Fibroblast of mammary gland (primary cell): ENCODE results near the gene ARHGEF28.

Experiments
- DNase-seq: peaks from one replicate; pipeline ENCODE4 v3.0.0-alpha.2; 2010; ENCODE audit warnings: low read depth
- H3K4me3 ChIP-seq: 2 replicates; pipeline ENCODE4 v1.5.1; 2011; ENCODE audit warnings: low read depth, mild to moderate bottlenecking, low read length, moderate library complexity; ENCODE audit not compliant: control insufficient read depth
- TF ChIP-seq, protein P1 (sequence below): conservative IDR thresholded peaks from 2 replicates; pipeline ENCODE4 v1.5.1; 2011; ENCODE audit warnings: low read depth, low read length, inconsistent platforms; ENCODE audit not compliant: control insufficient read depth, insufficient read depth

ARHGEF28 gene

DNA sequence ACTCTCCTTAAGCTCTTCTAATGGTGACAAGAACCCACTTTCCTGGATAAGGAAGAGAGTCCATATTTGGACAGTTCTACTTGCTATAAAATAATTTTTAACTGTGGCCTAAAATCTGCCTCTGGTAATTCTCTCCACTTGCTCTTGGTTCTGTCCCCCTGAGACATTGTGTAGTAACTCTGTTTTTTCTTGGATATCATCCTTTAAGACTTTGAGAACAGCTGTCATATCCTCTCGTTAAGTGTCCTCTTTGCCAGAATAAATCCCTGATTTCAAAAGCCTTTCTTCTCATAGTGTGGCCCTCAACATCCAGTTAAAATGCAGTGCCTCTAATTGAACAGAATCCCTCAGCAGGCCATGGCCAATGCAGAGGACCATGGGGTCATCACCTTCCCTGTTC is 101.5 kb downstream of the ARHGEF28 start:
- TF ChIP-seq, protein P1, sequence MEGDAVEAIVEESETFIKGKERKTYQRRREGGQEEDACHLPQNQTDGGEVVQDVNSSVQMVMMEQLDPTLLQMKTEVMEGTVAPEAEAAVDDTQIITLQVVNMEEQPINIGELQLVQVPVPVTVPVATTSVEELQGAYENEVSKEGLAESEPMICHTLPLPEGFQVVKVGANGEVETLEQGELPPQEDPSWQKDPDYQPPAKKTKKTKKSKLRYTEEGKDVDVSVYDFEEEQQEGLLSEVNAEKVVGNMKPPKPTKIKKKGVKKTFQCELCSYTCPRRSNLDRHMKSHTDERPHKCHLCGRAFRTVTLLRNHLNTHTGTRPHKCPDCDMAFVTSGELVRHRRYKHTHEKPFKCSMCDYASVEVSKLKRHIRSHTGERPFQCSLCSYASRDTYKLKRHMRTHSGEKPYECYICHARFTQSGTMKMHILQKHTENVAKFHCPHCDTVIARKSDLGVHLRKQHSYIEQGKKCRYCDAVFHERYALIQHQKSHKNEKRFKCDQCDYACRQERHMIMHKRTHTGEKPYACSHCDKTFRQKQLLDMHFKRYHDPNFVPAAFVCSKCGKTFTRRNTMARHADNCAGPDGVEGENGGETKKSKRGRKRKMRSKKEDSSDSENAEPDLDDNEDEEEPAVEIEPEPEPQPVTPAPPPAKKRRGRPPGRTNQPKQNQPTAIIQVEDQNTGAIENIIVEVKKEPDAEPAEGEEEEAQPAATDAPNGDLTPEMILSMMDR = no peak
- no peak for DNase-seq
- H3K4me3 ChIP-seq = no peak overlapping the region

DNA sequence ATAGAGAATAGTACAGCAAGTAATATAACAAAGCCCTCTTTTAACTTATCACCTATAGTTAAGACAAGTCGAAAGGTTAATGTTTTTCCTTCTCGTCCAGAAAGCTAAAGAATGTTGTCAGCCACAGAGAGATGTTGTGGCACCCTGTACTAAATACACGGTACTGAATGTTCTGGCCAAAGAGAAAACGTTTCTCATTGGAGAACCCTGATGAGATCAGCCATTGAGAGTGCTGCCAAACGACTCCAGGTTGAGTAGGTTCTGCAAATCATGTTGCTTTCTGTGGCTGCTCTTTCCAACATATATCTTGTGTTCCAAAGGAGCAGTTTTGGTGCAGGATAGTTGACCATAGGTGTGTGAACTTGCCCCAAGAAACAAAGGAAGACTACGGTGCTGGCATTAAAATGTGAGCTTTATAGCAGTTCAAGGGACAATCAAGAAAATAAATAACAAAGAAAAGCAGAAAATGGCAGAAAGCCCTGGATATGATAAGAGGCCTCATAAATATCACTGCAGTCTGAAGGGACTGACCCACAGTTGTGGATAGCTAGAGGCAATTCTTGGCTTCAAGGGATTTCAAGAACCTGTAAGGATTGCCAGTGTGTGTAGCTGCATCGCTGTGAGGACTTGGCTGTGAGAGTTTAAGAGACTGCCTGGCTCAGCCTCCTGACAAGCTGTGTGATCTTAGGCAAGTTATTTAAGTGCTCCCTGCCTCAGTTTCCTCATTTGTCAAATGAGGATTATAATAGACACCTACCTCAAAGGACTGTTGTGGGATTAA is 102.7 kb downstream of the ARHGEF28 start:
- no peak overlapping the region for H3K4me3 ChIP-seq

DNA sequence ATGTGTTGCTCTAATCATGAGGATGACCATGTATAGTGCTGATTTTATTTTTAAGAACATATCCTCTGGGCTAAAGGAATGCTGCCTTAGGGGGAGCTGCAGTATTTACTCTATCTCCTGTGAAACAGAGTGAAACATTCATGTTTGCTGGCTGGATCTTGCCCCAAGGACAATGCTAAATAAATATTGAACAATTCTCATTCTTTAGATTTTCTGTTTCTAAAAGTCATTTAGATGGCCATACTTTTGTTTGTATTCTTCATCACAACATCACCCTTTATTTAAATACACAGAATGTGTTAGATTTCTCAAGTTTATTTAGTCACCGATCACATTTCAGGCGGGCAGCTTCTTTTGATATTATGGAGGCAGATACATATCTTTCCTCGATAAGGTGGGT is 103.3 kb downstream of the ARHGEF28 start:
- DNase-seq = no peak
- TF ChIP-seq, protein P1 = no peak
- no peak overlapping the region for H3K4me3 ChIP-seq

More for the DNA sequence above, 102.7 kb downstream of the ARHGEF28 start:
- TF ChIP-seq, protein P1 = no peak
- peak; percentile 37 for DNase-seq

DNA sequence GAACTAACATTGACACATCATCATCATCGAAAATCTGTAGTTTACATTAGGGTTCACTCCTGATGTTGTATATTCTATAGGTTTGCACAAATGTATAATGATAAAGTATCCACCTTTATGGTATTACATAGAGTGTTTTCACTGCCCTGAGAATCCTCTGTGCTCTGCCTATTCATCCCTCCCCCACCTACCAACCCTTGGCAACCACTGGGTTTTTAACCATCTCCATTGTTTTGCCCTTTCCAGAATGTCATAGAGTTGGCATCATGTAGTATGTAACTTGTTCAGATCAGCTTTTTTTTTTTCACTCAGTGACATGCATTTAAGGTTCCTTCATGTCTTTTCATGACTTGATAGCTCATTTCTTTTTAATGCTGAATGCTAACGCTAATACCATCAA is 106.0 kb downstream of the ARHGEF28 start:
- TF ChIP-seq, protein P1 = no peak
- no peak for DNase-seq
- no peak overlapping the region for H3K4me3 ChIP-seq

DNA sequence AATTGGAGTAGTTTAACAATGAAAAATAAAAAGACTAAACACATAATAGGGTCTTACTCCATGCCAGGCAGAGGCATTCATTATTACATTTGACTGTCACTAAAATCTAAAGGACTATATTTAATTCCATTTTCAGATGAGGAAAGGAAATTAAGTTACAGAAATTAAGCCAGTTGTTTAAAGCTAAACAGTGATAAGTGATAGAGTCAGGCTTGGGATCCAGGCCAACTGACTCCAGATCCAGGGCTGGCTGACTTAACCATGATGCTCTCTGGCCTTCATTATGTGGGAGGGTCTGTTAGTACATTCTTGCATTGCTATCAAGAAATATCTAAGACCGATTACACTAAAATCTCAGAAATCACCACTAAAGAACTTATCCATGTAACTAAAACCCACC is 107.2 kb downstream of the ARHGEF28 start:
- TF ChIP-seq, protein P1 = no peak
- peak; percentile 60 for DNase-seq
- no peak overlapping the region for H3K4me3 ChIP-seq

DNA sequence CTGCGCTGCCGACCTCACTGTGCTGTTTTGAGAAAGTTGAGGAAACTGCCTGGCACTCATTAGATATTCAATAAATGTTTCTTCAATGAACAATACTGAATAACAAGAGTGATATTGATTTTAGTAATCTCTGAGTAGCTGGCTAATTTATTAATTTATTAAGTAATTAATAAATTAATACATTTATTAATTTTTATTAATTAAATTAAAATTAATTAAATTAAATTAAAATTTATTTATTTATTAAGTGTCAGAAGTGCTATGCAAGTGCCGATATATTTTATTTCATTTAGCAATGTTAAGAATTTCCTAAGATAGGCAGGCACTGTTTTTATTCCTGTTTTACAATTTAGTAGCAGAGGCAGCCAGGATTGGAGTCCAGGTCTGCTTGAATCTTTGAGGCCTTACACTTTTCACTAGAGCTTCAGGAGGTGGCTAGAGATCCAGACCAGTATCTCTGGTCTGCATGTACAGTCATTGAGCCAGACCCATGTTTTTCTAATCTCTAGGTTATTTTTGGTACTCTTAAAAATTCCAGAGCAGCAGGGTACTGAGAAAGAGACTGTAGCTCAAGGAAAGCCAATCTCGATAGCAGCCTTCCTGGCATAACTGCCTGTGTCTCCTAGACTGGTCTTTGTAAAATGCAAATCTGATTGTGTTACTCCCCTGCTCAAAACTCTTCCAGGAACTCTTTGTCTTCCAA is 109.2 kb downstream of the ARHGEF28 start:
- H3K4me3 ChIP-seq = no peak overlapping the region
- TF ChIP-seq, protein P1 = no peak
- DNase-seq = no peak

DNA sequence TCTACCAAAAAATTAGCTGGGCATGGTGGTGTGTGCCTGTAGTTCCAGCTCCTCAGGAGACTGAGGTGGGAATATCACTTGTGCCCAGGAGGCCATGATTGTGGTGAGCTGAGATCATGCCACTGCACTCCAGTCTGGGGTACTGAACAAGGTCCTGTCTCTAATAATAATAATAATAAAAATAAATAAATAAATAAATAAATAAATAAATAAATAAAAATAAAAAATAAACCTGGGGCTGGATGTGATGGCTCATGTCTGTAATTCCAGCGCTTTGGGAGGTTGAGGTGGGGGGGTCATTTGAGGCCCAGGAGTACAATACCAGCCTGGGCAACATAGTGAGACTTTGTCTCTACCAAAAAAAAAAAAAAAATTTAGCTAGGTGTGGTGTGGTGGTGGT is 113.7 kb downstream of the ARHGEF28 start:
- no peak for DNase-seq
- no peak overlapping the region for H3K4me3 ChIP-seq
- TF ChIP-seq, protein P1 = no peak
